Measurements from ENCODE around the gene NSF. TPM values are rescaled to one million over a fixed set of nuclear protein-coding genes. Genes with fewer than 3 reads are reported as not detected.
A peak's percentile ranks its signal among the peaks of the same experiment; 100 is the strongest.

The NSF gene
- total and polyA plus RNA-seq, 12 donors, result 7.5 to 101 (median 44.8) TPM

DNA sequence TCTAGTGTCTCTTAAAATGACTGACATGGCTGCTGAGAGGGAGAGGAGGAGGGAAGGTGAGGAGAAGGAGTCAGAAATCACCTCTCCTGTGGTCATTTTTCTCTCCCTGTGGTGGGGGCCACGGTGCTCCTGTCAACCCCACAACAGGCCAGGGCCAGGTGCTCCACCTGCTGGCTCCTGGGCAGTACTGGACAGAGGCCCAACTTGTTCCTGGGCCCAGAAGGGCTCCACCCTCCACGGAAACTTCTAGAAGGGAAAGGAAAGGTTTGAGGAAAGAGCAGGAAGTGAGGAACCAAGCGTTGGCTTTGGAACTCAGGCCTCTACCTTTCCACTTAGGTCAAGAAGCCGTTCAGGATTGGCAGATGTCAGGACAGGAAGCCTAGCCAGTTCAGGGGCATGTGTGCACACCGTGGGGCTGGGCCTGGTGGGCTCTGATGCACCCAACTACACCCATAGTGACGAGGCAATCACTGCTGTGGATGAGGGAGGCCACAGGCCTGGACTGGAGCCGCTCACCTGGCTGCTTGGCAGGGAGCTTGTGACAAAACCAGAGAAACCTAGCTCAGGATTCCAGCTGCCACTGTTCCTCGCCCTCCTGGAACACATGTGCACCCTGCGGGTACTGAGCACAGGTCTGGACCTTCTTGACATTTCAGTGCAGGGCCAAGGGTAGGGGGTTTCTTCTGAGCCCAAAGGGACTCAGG lies 191.9 kb downstream of the NSF start:
- intact Hi-C loops (cut with DNase I), result no loop called here
- H3K27ac ChIP-seq, result no peak overlapping the region
- TF ChIP-seq POLR2A (IDR thresholded peaks at IDR 0.05) (no peak), CTCF (IDR thresholded peaks at IDR 0.05) (peak; percentile 5 to 38 (median 28))
- peak in 1 of 7 donors; percentile 24 for DNase-seq
- H3K4me1 ChIP-seq (replicated peaks in 1 of 2), result no peaks in the 10 kb centered on the region
- H3K9me3 ChIP-seq (replicated peaks in 1 of 3), result no peaks in the 10 kb centered on the region
- no peak overlapping the region for H3K4me3 ChIP-seq
- no peaks in the 10 kb centered on the region for H3K27me3 ChIP-seq
- 77 to 81% (median 79%) methylated on average over 3 to 9 of the region's 9 CpGs for WGBS, 4 donors
- no peaks in the 10 kb centered on the region for H3K36me3 ChIP-seq (replicated peaks in 1 of 2)

GRCh38 chr17:46783031-46783593 lies 192.6 kb downstream of the NSF start:
- intact Hi-C loops (cut with DNase I), result no loop called here
- Histone ChIP-seq H3K9me3 (replicated peaks in 1 of 3) (no peaks in the 10 kb centered on the region), H3K27ac (no peak overlapping the region), H3K36me3 (replicated peaks in 1 of 2) (no peaks in the 10 kb centered on the region), H3K4me3 (no peak overlapping the region), H3K27me3 (no peaks in the 10 kb centered on the region), H3K4me1 (replicated peaks in 1 of 2) (no peaks in the 10 kb centered on the region)
- no peak for DNase-seq
- 33 to 50% (median 46%) methylated on average over 1 to 7 of the region's 7 CpGs for WGBS, 4 donors
- TF ChIP-seq CTCF (IDR thresholded peaks at IDR 0.05) (no peak), POLR2A (IDR thresholded peaks at IDR 0.05) (no peak)

- intact Hi-C loops (cut with DNase I), result no loop called here
- no peak overlapping the region for H3K27ac ChIP-seq
- no peaks in the 10 kb centered on the region for H3K4me1 ChIP-seq (replicated peaks in 1 of 2)
- 65 to 79% (median 72%) methylated on average over 3 to 7 of the region's 7 CpGs for WGBS, 4 donors
- no peak for TF ChIP-seq CTCF (IDR thresholded peaks at IDR 0.05)
- no peak for TF ChIP-seq POLR2A (IDR thresholded peaks at IDR 0.05)
- no peaks in the 10 kb centered on the region for H3K36me3 ChIP-seq (replicated peaks in 1 of 2)
- no peak for DNase-seq
- no peaks in the 10 kb centered on the region for H3K9me3 ChIP-seq (replicated peaks in 1 of 3)
- peaks cover 7% of the 10 kb centered on the region for H3K27me3 ChIP-seq
- no peak overlapping the region for H3K4me3 ChIP-seq
These were observed 195.2 kb downstream of the NSF start for GRCh38 chr17:46785696-46786095.

- intact Hi-C loops (cut with DNase I), result no loop called here
- 88 to 96% (median 92%) methylated on average over 11 to 13 of the region's 13 CpGs for WGBS, 4 donors
- Histone ChIP-seq H3K27ac (no peak overlapping the region), H3K9me3 (replicated peaks in 1 of 3) (no peaks in the 10 kb centered on the region), H3K27me3 (peaks cover 7% of the 10 kb centered on the region), H3K4me1 (replicated peaks in 1 of 2) (no peaks in the 10 kb centered on the region), H3K4me3 (no peak overlapping the region), H3K36me3 (replicated peaks in 1 of 2) (no peaks in the 10 kb centered on the region)
- TF ChIP-seq POLR2A (IDR thresholded peaks at IDR 0.05), result no peak
- no peak for DNase-seq
These were observed 197.0 kb downstream of the NSF start for GRCh38 chr17:46787478-46787877.

GRCh38 chr17:46788300-46788699 lies 197.8 kb downstream of the NSF start:
- TF ChIP-seq POLR2A (IDR thresholded peaks at IDR 0.05), result no peak
- no peak for TF ChIP-seq CTCF (IDR thresholded peaks at IDR 0.05)
- Histone ChIP-seq H3K27ac (no peak overlapping the region), H3K4me1 (replicated peaks in 1 of 2) (no peaks in the 10 kb centered on the region), H3K4me3 (no peak overlapping the region), H3K27me3 (peaks cover 11% of the 10 kb centered on the region), H3K9me3 (replicated peaks in 1 of 3) (no peaks in the 10 kb centered on the region), H3K36me3 (replicated peaks in 1 of 2) (no peaks in the 10 kb centered on the region)
- intact Hi-C loops (cut with DNase I), result no loop called here
- DNase-seq, result no peak
- 92 to 96% (median 93%) methylated on average over 5 of the region's 5 CpGs for whole genome bisulfite sequencing, 4 donors

Measured in adrenal gland (tissue), 12 donors.